Osteocyte (in vitro differentiated cells): Measurements from ENCODE around the gene CYB5D1. TPM values are rescaled to one million over a fixed set of nuclear protein-coding genes. Genes with fewer than 3 reads are reported as not detected.

Experiments
- DNase-seq: peaks from one replicate; pipeline ENCODE4 v3.0.0; 2021; ENCODE audit warnings: mixed read lengths; ENCODE audit not compliant: unreplicated experiment; ENCODE audit errors: extremely low spot score
- H3K27ac Mint-ChIP-seq: one replicate; pipeline ENCODE4 v1.8.0; 2021; ENCODE audit warnings: mild to moderate bottlenecking, mixed read lengths; ENCODE audit not compliant: unreplicated experiment
- H3K27me3 Mint-ChIP-seq: one replicate; pipeline ENCODE4 v1.8.0; 2021; ENCODE audit warnings: mixed read lengths; ENCODE audit not compliant: unreplicated experiment
- H3K36me3 Mint-ChIP-seq: one replicate; pipeline ENCODE4 v1.8.0; 2021; ENCODE audit warnings: mixed read lengths; ENCODE audit not compliant: unreplicated experiment
- H3K4me1 Mint-ChIP-seq: one replicate; pipeline ENCODE4 v1.8.0; 2021; ENCODE audit warnings: mixed read lengths; ENCODE audit not compliant: unreplicated experiment
- H3K4me3 Mint-ChIP-seq: one replicate; pipeline ENCODE4 v1.8.0; 2021; ENCODE audit warnings: mild to moderate bottlenecking, moderate library complexity, mixed read lengths; ENCODE audit not compliant: unreplicated experiment
- H3K9me3 Mint-ChIP-seq: one replicate; pipeline ENCODE4 v1.8.0; 2021; ENCODE audit warnings: mixed read lengths; ENCODE audit not compliant: unreplicated experiment
- CTCF ChIP-seq: fragments of 200-600 bp; sonication (generic); IDR thresholded peaks from 2 replicates; pipeline ENCODE4 v1.5.0; 2021; ENCODE audit warnings: antibody characterized with exemption, mild to moderate bottlenecking, moderate library complexity
- total RNA-seq: library from RNA; stranded (reverse); gene quantifications from 2 replicates; pipeline ENCODE4 v1.2.1, GENCODE V29; 2021

Gene CYB5D1
- total RNA-seq, 1 donor from 2014 or later, result 8.5 TPM

GRCh38 chr17:7834957-7835813 lies 22.6 kb upstream of the CYB5D1 start:
- Mint-ChIP-seq H3K36me3 (no peaks in the 10 kb centered on the region), H3K4me3 (peak overlapping the region; percentile 92), H3K9me3 (no peaks in the 10 kb centered on the region), H3K27me3 (peaks cover 13% of the 10 kb centered on the region), H3K27ac (peak overlapping the region; percentile 99), H3K4me1 (peaks cover 50% of the 10 kb centered on the region)
- DNase-seq, result peak; percentile 99
- peak; percentile 90 for TF ChIP-seq CTCF

GRCh38 chr17:7835814-7836595 lies 21.8 kb upstream of the CYB5D1 start:
- Mint-ChIP-seq H3K36me3 (peaks cover 6% of the 10 kb centered on the region), H3K27me3 (peaks cover 4% of the 10 kb centered on the region), H3K4me1 (peaks cover 58% of the 10 kb centered on the region), H3K27ac (peak overlapping the region; percentile 99), H3K4me3 (peak overlapping the region; percentile 92), H3K9me3 (no peaks in the 10 kb centered on the region)
- TF ChIP-seq CTCF, result no peak
- DNase-seq, result peak; percentile 91

GRCh38 chr17:7836596-7837407 lies 21.0 kb upstream of the CYB5D1 start:
- Mint-ChIP-seq H3K27ac (peak overlapping the region; percentile 99), H3K27me3 (peaks cover 3% of the 10 kb centered on the region), H3K9me3 (no peaks in the 10 kb centered on the region), H3K36me3 (peaks cover 6% of the 10 kb centered on the region), H3K4me3 (peak overlapping the region; percentile 92), H3K4me1 (peaks cover 63% of the 10 kb centered on the region)
- peak; percentile 95 for DNase-seq
- TF ChIP-seq CTCF, result no peak

- Mint-ChIP-seq H3K36me3 (peaks cover 6% of the 10 kb centered on the region), H3K27ac (peak overlapping the region; percentile 99), H3K9me3 (no peaks in the 10 kb centered on the region), H3K4me1 (peaks cover 66% of the 10 kb centered on the region), H3K4me3 (peak overlapping the region; percentile 92), H3K27me3 (peaks cover 3% of the 10 kb centered on the region)
- DNase-seq, result no peak
- no peak for TF ChIP-seq CTCF
Measured at GRCh38 chr17:7837408-7838088, 20.3 kb upstream of the CYB5D1 start.
